ENCODE results near the gene SRA1.

GRCh38 chr5:140596321-140596741, 39.1 kb upstream of the SRA1 start:
- TF ChIP-seq, protein P1, sequence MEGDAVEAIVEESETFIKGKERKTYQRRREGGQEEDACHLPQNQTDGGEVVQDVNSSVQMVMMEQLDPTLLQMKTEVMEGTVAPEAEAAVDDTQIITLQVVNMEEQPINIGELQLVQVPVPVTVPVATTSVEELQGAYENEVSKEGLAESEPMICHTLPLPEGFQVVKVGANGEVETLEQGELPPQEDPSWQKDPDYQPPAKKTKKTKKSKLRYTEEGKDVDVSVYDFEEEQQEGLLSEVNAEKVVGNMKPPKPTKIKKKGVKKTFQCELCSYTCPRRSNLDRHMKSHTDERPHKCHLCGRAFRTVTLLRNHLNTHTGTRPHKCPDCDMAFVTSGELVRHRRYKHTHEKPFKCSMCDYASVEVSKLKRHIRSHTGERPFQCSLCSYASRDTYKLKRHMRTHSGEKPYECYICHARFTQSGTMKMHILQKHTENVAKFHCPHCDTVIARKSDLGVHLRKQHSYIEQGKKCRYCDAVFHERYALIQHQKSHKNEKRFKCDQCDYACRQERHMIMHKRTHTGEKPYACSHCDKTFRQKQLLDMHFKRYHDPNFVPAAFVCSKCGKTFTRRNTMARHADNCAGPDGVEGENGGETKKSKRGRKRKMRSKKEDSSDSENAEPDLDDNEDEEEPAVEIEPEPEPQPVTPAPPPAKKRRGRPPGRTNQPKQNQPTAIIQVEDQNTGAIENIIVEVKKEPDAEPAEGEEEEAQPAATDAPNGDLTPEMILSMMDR (IDR thresholded peaks at IDR 0.05), result no peak
- TF ChIP-seq POLR2A (IDR thresholded peaks at IDR 0.05), result peak in 1 of 2 donors; percentile 60
